WTC11 (cell line): ENCODE measurements around the gene RTKN2. TPM values are rescaled to one million over a fixed set of nuclear protein-coding genes. Genes with fewer than 3 reads are reported as not detected.

ENCODE experiments used
- ATAC-seq: fragments of 200-7000 bp; cut with Tn5 transposase; 2 replicates; pipeline ENCODE4 v1.10.0; 2021; ENCODE audit warnings: mild to moderate bottlenecking, moderate library complexity
- CTCF ChIA-PET: fragments of 300-600 bp; sonication (Branson Sonifier 250); formaldehyde crosslinking; loops from one replicate; lab custom pipeline; 2021; ENCODE audit warnings: antibody characterized with exemption; lab: Charles Lee
- POLR2A ChIA-PET: fragments of 350-600 bp; sonication (Branson Sonifier 250); formaldehyde crosslinking; loops from one replicate; lab custom pipeline; 2021; ENCODE audit warnings: antibody characterized with exemption; lab: Charles Lee
- DNase-seq: peaks from one replicate; pipeline ENCODE4 v3.0.0; 2021; ENCODE audit warnings: low spot score
- H3K27ac Mint-ChIP-seq: 2 replicates; pipeline ENCODE4 v1.8.0; 2021; ENCODE audit warnings: mixed read lengths
- H3K27me3 Mint-ChIP-seq: 2 replicates; pipeline ENCODE4 v1.8.0; 2021; ENCODE audit warnings: low read depth, mild to moderate bottlenecking, moderate library complexity, mixed read lengths
- H3K36me3 Mint-ChIP-seq: 2 replicates; pipeline ENCODE4 v1.8.0; 2021; ENCODE audit warnings: mixed read lengths
- H3K4me1 Mint-ChIP-seq: 2 replicates; pipeline ENCODE4 v1.8.0; 2022; ENCODE audit warnings: mixed read lengths
- H3K4me3 Mint-ChIP-seq: 2 replicates; pipeline ENCODE4 v1.8.0; 2021; ENCODE audit warnings: mild to moderate bottlenecking, moderate library complexity, mixed read lengths
- H3K9me3 Mint-ChIP-seq: 2 replicates; pipeline ENCODE4 v1.8.0; 2021; ENCODE audit warnings: mixed read lengths
- AR ChIP-seq: fragments of 250-450 bp; sonication (Bioruptor Pico); IDR thresholded peaks from 2 replicates; pipeline ENCODE4 v1.9.0; 2021; ENCODE audit warnings: mild to moderate bottlenecking
- ETV6 ChIP-seq: sonication (generic); formaldehyde crosslinking; IDR thresholded peaks from 2 replicates; pipeline ENCODE4 v1.8.1; 2022; ENCODE audit warnings: mild to moderate bottlenecking, missing genetic modification reagents
- NR1H2 ChIP-seq: sonication (generic); formaldehyde crosslinking; IDR thresholded peaks from 2 replicates; pipeline ENCODE4 v1.9.0; 2021; ENCODE audit warnings: mild to moderate bottlenecking, moderate library complexity, missing genetic modification reagents
- NR2C2 ChIP-seq: sonication (generic); formaldehyde crosslinking; IDR thresholded peaks from 2 replicates; pipeline ENCODE4 v1.8.0; 2022; ENCODE audit warnings: mild to moderate bottlenecking, missing genetic modification reagents
- RELA ChIP-seq: sonication (generic); formaldehyde crosslinking; IDR thresholded peaks from 2 replicates; pipeline ENCODE4 v1.8.1; 2022; ENCODE audit warnings: missing genetic modification reagents, mild to moderate bottlenecking, borderline replicate concordance
- SMAD4 ChIP-seq: sonication (generic); formaldehyde crosslinking; IDR thresholded peaks from 2 replicates; pipeline ENCODE4 v1.8.0; 2022; ENCODE audit warnings: mild to moderate bottlenecking, missing genetic modification reagents
- TEAD1 ChIP-seq: sonication (generic); formaldehyde crosslinking; IDR thresholded peaks from 2 replicates; pipeline ENCODE4 v1.8.0; 2022; ENCODE audit warnings: mild to moderate bottlenecking, missing genetic modification reagents
- ZBTB21 ChIP-seq: sonication (generic); formaldehyde crosslinking; IDR thresholded peaks from 2 replicates; pipeline ENCODE4 v1.8.1; 2023; ENCODE audit warnings: mild to moderate bottlenecking, missing genetic modification reagents, borderline replicate concordance
- ZBTB43 ChIP-seq: sonication (generic); formaldehyde crosslinking; IDR thresholded peaks from 2 replicates; pipeline ENCODE4 v1.8.1; 2023; ENCODE audit warnings: mild to moderate bottlenecking, missing genetic modification reagents
- ZMAT4 ChIP-seq: fragments of 250-450 bp; sonication (Bioruptor Pico); IDR thresholded peaks from 2 replicates; pipeline ENCODE4 v1.9.0; 2021; ENCODE audit warnings: mild to moderate bottlenecking
- ZNF232 ChIP-seq: sonication (generic); formaldehyde crosslinking; IDR thresholded peaks from 2 replicates; pipeline ENCODE4 v1.8.0; 2022; ENCODE audit warnings: mild to moderate bottlenecking, missing genetic modification reagents
- ZNF263 ChIP-seq: sonication (generic); formaldehyde crosslinking; IDR thresholded peaks from 2 replicates; pipeline ENCODE4 v1.8.1; 2022; ENCODE audit warnings: low read depth, mild to moderate bottlenecking, moderate library complexity, missing genetic modification reagents
- ZNF671 ChIP-seq: fragments of 250-450 bp; sonication (Bioruptor Pico); IDR thresholded peaks from 2 replicates; pipeline ENCODE4 v1.8.0; 2021; ENCODE audit warnings: mild to moderate bottlenecking
- total RNA-seq: library from RNA; stranded (reverse); gene quantifications from 3 replicates; pipeline ENCODE4 v1.2.3, GENCODE V29; 2021
- TF ChIP-seq, protein P1 (sequence below): sonication (generic); formaldehyde crosslinking; IDR thresholded peaks from 2 replicates; pipeline ENCODE4 v1.8.1; 2022; ENCODE audit warnings: missing genetic modification reagents, borderline replicate concordance
- TF ChIP-seq, protein P2 (sequence below): sonication (generic); formaldehyde crosslinking; conservative IDR thresholded peaks from 2 replicates; pipeline ENCODE4 v1.8.1; 2022; ENCODE audit warnings: mild to moderate bottlenecking, missing genetic modification reagents

RTKN2 gene
- total RNA-seq, 1 experiment from 2014 or later, result 20.5 TPM

DNA sequence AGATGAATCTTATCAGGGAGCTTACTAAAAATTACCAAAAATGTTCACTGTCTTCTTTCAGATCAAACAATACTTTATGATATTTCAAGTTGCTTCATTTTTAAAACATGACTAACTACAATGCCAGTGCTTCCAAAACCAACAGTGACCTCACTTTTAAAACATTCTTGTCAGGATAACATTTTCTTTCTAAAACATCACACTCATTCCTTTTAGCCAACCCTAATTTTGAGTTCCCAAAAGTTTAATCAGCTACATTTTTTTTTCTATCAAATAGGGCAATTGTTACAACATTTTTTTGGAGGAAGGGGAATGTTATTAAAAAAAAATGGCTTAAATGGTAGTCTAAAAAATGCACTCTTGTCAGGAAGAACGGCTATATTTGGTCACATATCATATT lies 37.3 kb downstream of the RTKN2 start:
- ATAC-seq, result no peak
- Mint-ChIP-seq H3K4me3 (no peak overlapping the region), H3K27me3 (no peaks in the 10 kb centered on the region), H3K9me3 (no peaks in the 10 kb centered on the region), H3K4me1 (no peaks in the 10 kb centered on the region), H3K36me3 (peaks cover 4% of the 10 kb centered on the region), H3K27ac (no peak overlapping the region)
- no peak for DNase-seq
- TF ChIP-seq, protein P1, sequence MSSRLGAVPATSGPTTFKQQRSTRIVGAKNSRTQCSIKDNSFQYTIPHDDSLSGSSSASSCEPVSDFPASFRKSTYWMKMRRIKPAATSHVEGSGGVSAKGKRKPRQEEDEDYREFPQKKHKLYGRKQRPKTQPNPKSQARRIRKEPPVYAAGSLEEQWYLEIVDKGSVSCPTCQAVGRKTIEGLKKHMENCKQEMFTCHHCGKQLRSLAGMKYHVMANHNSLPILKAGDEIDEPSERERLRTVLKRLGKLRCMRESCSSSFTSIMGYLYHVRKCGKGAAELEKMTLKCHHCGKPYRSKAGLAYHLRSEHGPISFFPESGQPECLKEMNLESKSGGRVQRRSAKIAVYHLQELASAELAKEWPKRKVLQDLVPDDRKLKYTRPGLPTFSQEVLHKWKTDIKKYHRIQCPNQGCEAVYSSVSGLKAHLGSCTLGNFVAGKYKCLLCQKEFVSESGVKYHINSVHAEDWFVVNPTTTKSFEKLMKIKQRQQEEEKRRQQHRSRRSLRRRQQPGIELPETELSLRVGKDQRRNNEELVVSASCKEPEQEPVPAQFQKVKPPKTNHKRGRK (CRISPR knock-in tag), result no peak
- TF ChIP-seq ZBTB21 (CRISPR knock-in tag) (no peak), ZNF671 (no peak), ZBTB43 (CRISPR knock-in tag) (no peak), RELA (CRISPR knock-in tag) (no peak), NR1H2 (CRISPR knock-in tag) (no peak), ZNF263 (CRISPR knock-in tag) (no peak)
- TF ChIP-seq, protein P2, sequence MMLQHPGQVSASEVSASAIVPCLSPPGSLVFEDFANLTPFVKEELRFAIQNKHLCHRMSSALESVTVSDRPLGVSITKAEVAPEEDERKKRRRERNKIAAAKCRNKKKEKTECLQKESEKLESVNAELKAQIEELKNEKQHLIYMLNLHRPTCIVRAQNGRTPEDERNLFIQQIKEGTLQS (CRISPR knock-in tag), result no peak
- CTCF ChIA-PET, result interaction anchor here (0.9 kb wide), 1 partner anchor 14 kb away, joined by 3 read pairs; no protein-coding TSS in a partner anchor
- POLR2A ChIA-PET, result no interaction called here

DNA sequence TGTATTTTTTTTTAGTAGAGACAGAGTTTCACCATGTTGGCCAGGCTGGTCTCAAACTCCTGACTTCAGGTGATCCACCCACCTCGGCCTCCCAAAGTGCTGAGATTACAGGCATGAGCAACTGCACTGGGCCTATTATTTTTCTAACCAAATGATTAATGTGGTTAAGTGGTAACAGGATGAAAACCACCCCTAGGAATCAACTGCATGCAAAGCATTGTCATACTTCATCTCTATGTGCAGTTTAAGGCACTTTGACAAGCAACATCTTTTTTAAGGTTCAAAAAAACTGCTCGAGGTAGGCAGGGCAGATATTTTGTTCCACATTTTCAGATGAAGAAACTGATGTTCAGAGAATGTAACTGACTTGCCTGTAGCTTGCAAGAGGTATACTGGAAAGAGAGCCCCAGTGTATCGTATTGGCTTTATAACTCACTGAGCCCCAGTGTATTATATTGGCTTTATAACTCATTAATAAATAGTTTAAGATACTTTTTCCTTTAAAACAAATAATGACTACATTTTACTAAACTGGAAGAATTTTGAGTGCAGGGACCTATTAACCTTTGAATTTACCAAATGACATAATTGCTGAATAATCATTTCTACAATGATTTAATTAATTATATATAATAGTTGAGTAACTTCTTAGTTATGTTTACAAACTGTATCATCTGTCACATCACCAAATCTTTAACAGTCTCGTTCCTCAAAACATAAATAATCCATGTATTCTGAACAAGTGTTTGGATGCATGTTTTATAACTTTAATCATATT lies 38.1 kb downstream of the RTKN2 start:
- no peaks in the 10 kb centered on the region for H3K27me3 Mint-ChIP-seq
- POLR2A ChIA-PET, result no interaction called here
- no peak overlapping the region for H3K27ac Mint-ChIP-seq
- peaks cover 6% of the 10 kb centered on the region for H3K36me3 Mint-ChIP-seq
- TF ChIP-seq ETV6 (CRISPR knock-in tag) (no peak), NR2C2 (CRISPR knock-in tag) (no peak), ZNF232 (CRISPR knock-in tag) (no peak), ZMAT4 (no peak), TEAD1 (CRISPR knock-in tag) (no peak), SMAD4 (CRISPR knock-in tag) (no peak), AR (CRISPR knock-in tag) (no peak)
- TF ChIP-seq, protein P2 (CRISPR knock-in tag), result no peak
- no peaks in the 10 kb centered on the region for H3K9me3 Mint-ChIP-seq
- no peak for ATAC-seq
- CTCF ChIA-PET, result no interaction called here
- H3K4me3 Mint-ChIP-seq, result no peak overlapping the region
- H3K4me1 Mint-ChIP-seq, result no peaks in the 10 kb centered on the region
- DNase-seq, result no peak
